ENCODE measurements around the gene RAPGEF3. TPM values are rescaled to one million over a fixed set of nuclear protein-coding genes. Genes with fewer than 3 reads are reported as not detected.
A peak's percentile ranks its signal among the peaks of the same experiment; 100 is the strongest.

RAPGEF3 gene
- total and polyA plus RNA-seq, 2 of the 8 experiments (the other 6 are each of a cell fraction or from before 2014, with no cell fraction given): 5.0 to 9.4 TPM

GRCh38 chr12:47778881-47779280 is 20.2 kb upstream of the RAPGEF3 start:
- no peak for TF ChIP-seq FOSL1 (IDR thresholded peaks at IDR 0.05; ENCODE audit: insufficient read depth, low read depth, low read length)
- no peak for TF ChIP-seq NRF1 (IDR thresholded peaks at IDR 0.05; ENCODE audit: low read depth, low read length)
- TF ChIP-seq PHF8 (conservative IDR thresholded peaks at IDR 0.05; ENCODE audit: low read depth, low read length): no peak
- 0 out of 2 replicates have a peak, but pooled peaks have one; percentile 45 for TF ChIP-seq SP4 (IDR thresholded peaks at IDR 0.05; ENCODE audit: low read length)
- peak; percentile 23; the same call in 1 of the 2 replicates for TF ChIP-seq E2F6 (IDR thresholded peaks at IDR 0.05)

More at GRCh38 chr12:47778881-47779280, 20.2 kb upstream of the RAPGEF3 start:
- Histone ChIP-seq H3K4me2 (ENCODE audit: insufficient read depth in 1 of 2, low read depth in 2 of 2, low read length in 2 of 2) (peak overlapping the region; percentile 14 to 72), H3K56ac (replicated peaks; ENCODE audit: insufficient read length, low read depth, low read length) (no peak overlapping the region), H2BK12ac (ENCODE audit: low read depth, low read length) (no peak overlapping the region), H2BK15ac (ENCODE audit: low read length) (no peak overlapping the region), H2BK5ac (ENCODE audit: low read depth, low read length) (no peak overlapping the region; the same call in 1 of the 2 replicates), H3K27me3 (replicated peaks in 1 of 4; ENCODE audit: control insufficient read depth in 3 of 4, extremely low read depth in 1 of 4, insufficient read depth in 3 of 4, low read length in 3 of 4) (peaks cover 0 to 13% (median 8%) of the 10 kb centered on the region in 4 experiments; a peak in 4 of 7 replicates), H3K23me2 (ENCODE audit: low read depth, low read length) (peaks cover 2% of the 10 kb centered on the region; the same call in 1 of the 2 replicates), H4K20me1 (replicated peaks in 1 of 2; ENCODE audit: control insufficient read depth in 1 of 2, insufficient read depth in 2 of 2, low read length in 2 of 2) (peaks cover 0 to 18% of the 10 kb centered on the region in 2 experiments), H3K9ac (replicated peaks in 1 of 4; ENCODE audit: extremely low read depth in 1 of 4, low read depth in 3 of 4, low read length in 3 of 4) (no peak overlapping the region), H3K79me2 (ENCODE audit: control insufficient read depth in 1 of 2, insufficient read depth in 2 of 2, low read length in 2 of 2) (no peaks in the 10 kb centered on the region), H3K9me3 (ENCODE audit: insufficient read depth in 2 of 2, low read depth in 1 of 2, low read length in 1 of 2) (no peaks in the 10 kb centered on the region), H2BK120ac (replicated peaks; ENCODE audit: low read depth, low read length) (no peak overlapping the region), H4K8ac (ENCODE audit: extremely low read depth, insufficient read depth, low read length) (no peak overlapping the region), H2AK5ac (ENCODE audit: low read depth, low read length) (no peak overlapping the region), H2BK20ac (ENCODE audit: low read length) (0 out of 2 replicates have a peak overlapping the region, but pooled peaks have one; percentile 21), H3K14ac (ENCODE audit: insufficient read length) (no peak overlapping the region), H3K36me3 (ENCODE audit: control insufficient read depth in 2 of 4, insufficient read depth in 4 of 4, low read length in 3 of 4) (peaks cover 0 to 4% (median 0%) of the 10 kb centered on the region in 4 experiments; a peak in 4 of 8 replicates), H3K4ac (replicated peaks; ENCODE audit: insufficient read length, low read depth, low read length) (no peak overlapping the region), H2AFZ (ENCODE audit: low read length) (no peak overlapping the region), H3K23ac (ENCODE audit: insufficient read length) (no peak overlapping the region), H3K79me1 (ENCODE audit: low read depth, low read length) (no peaks in the 10 kb centered on the region), H4K5ac (ENCODE audit: insufficient read length, low read depth, low read length) (no peak overlapping the region), H4K91ac (replicated peaks; ENCODE audit: insufficient read length, low read length) (no peak overlapping the region), H3K4me3 (ENCODE audit: extremely low read depth in 1 of 4, insufficient read depth in 2 of 4, low read depth in 3 of 4, low read length in 4 of 4) (peak overlapping the region in 2 of 4 experiments; percentile 1 to 6; a peak in 1 of 8 replicates), H3K4me1 (replicated peaks in 1 of 4; ENCODE audit: control insufficient read depth in 3 of 4, insufficient read depth in 4 of 4, low read length in 3 of 4) (peaks cover 0 to 19% (median 11%) of the 10 kb centered on the region in 4 experiments; a peak in 5 of 7 replicates), H3K18ac (ENCODE audit: extremely low read depth, low read length) (peak overlapping the region; percentile 32; the same call in 1 of the 2 replicates), H3K27ac (ENCODE audit: low read depth, low read length) (no peak overlapping the region)
- DNase-seq (ENCODE audit: low read depth in 1 of 2, low spot score in 2 of 2) (no peak), FAIRE-seq (no peak)
- ChIA-PET CTCF (ENCODE audit: partially characterized antibody) (interaction anchor here (0.8 to 58.8 kb wide), 13 partner anchors 9 to 107 kb away, joined by 3 to 2442 read pairs (median 6); partner anchors contain the start of genes ENDOU, RAPGEF3 and RPAP3), POLR2A (ENCODE audit: partially characterized antibody) (interaction anchor here (1.0 to 5.0 kb wide), 17 partner anchors 9 to 127 kb away, joined by 3 to 62 read pairs (median 4); partner anchors contain the start of genes RAPGEF3 and RPAP3)
- 35% methylated on average over 13 of the region's 14 CpGs; no CpG with 5 or more reads in 1 of the 2 experiments for whole genome bisulfite sequencing, 2 experiments (ENCODE audit: extremely low coverage in 1 of 2, insufficient coverage in 1 of 2, insufficient read length in 1 of 2, insufficient replicate concordance in 2 of 2, low coverage in 1 of 2, low lambda C conversion rate in 2 of 2, missing lambda C conversion rate in 1 of 2)

All from H1 (cell line).